Measurements from ENCODE around the gene MLLT10.

- TF ChIP-seq YY1 (IDR thresholded peaks at IDR 0.05; ENCODE audit: insufficient read depth, insufficient read length): no peak
- TF ChIP-seq ZNF274 (IDR thresholded peaks at IDR 0.05; ENCODE audit: low read depth, low read length): no peak
These were observed 20.6 kb upstream of the MLLT10 start for GRCh38 chr10:21513405-21513788.

All from NT2/D1 (cell line).